Fibroblast of lung (primary cell): Measurements from ENCODE around the gene C7orf33. TPM values are rescaled to one million over a fixed set of nuclear protein-coding genes. Genes with fewer than 3 reads are reported as not detected.

Source experiments
- DNase-seq, 2 donors: peaks; one replicate each; pipeline versions ENCODE4 v3.0.0 to v3.0.0-alpha.2; 2010; ENCODE audit warnings: low read depth in 2 of 2
- H2AFZ ChIP-seq: 2 replicates; pipeline ENCODE4 v1.5.1; 2012; ENCODE audit warnings: low read length, control low read depth, inconsistent platforms
- H3K27ac ChIP-seq: 2 replicates; pipeline ENCODE4 v1.5.1; 2011; ENCODE audit warnings: low read length, control low read depth; ENCODE audit not compliant: insufficient read depth
- H3K27me3 ChIP-seq: 2 replicates; pipeline ENCODE4 v1.5.1; 2011; ENCODE audit warnings: mild to moderate bottlenecking, low read length; ENCODE audit not compliant: control insufficient read depth, insufficient read depth
- H3K36me3 ChIP-seq: 2 replicates; pipeline ENCODE4 v1.5.1; 2011; ENCODE audit warnings: low read length; ENCODE audit not compliant: control insufficient read depth, insufficient read depth
- H3K4me1 ChIP-seq: 2 replicates; pipeline ENCODE4 v1.5.1; 2011; ENCODE audit warnings: low read length; ENCODE audit not compliant: control insufficient read depth, insufficient read depth; ENCODE audit errors: extremely low read depth
- H3K4me2 ChIP-seq: 2 replicates; pipeline ENCODE4 v1.5.1; 2011; ENCODE audit warnings: low read length, control low read depth; ENCODE audit not compliant: insufficient read depth; ENCODE audit errors: extremely low read depth
- H3K4me3 ChIP-seq, 4 experiments: fragments of 200-600 bp in 1 of 4; sonication (generic) in 1 of 4; replicated peaks in 1 of 4; 2 replicates each; pipeline ENCODE4 v1.5.1; 2011 to 2016; ENCODE audit warnings: low read length in 4 of 4, low read depth in 3 of 4, mild to moderate bottlenecking in 3 of 4, control low read depth in 2 of 4, inconsistent platforms in 1 of 4, mixed read lengths in 1 of 4; ENCODE audit not compliant: insufficient read depth in 1 of 4; ENCODE audit errors: control extremely low read depth in 1 of 4
- H3K79me2 ChIP-seq: 2 replicates; pipeline ENCODE4 v1.5.1; 2012; ENCODE audit warnings: mild to moderate bottlenecking, low read length, inconsistent platforms; ENCODE audit not compliant: control insufficient read depth, insufficient read depth
- H3K9ac ChIP-seq: 2 replicates; pipeline ENCODE4 v1.5.1; 2011; ENCODE audit warnings: mild to moderate bottlenecking, low read length, control low read depth; ENCODE audit not compliant: insufficient read depth
- H3K9me3 ChIP-seq: 2 replicates; pipeline ENCODE4 v1.5.1; 2012; ENCODE audit warnings: low read depth, low read length; ENCODE audit not compliant: control insufficient read depth, insufficient read depth
- H4K20me1 ChIP-seq: 2 replicates; pipeline ENCODE4 v1.5.1; 2011; ENCODE audit warnings: low read length; ENCODE audit not compliant: control insufficient read depth, insufficient read depth; ENCODE audit errors: extremely low read depth
- CTCF ChIP-seq, 2 donors: IDR thresholded peaks in 1 of 2; conservative IDR thresholded peaks in 1 of 2; 1 replicate in 1 of 2; 2 replicates in 1 of 2; pipeline ENCODE4 v1.5.1; 2011 to 2012; ENCODE audit warnings: low read length in 2 of 2, control low read depth in 1 of 2, inconsistent platforms in 1 of 2, low read depth in 1 of 2, mild to moderate bottlenecking in 1 of 2
- EZH2 ChIP-seq: IDR thresholded peaks from 2 replicates; pipeline ENCODE4 v1.5.1; 2012; ENCODE audit warnings: low read length, control low read depth, mild to moderate bottlenecking; ENCODE audit errors: missing control alignments
- polyA plus RNA-seq, 2 donors: library from polyadenylated mRNA; depleted of rRNA in 1 of 2; stranded (reverse) in 1 of 2; unstranded in 1 of 2; fragments of >200 nt; gene quantifications; 2 replicates each; pipeline ENCODE4 v1.2.1, GENCODE V29; 2011 to 2012; ENCODE audit warnings: missing spikeins in 1 of 2
- total RNA-seq: library from RNA; depleted of rRNA; stranded (reverse); fragments of >200 nt; gene quantifications from 2 replicates; pipeline ENCODE4 v1.2.1, GENCODE V29; 2014

The C7orf33 gene
- total and polyA plus RNA-seq, 2 donors (not counting 1 experiment from before 2014, with no cell fraction given): not detected

- H2AFZ ChIP-seq: no peak overlapping the region
- no peaks in the 10 kb centered on the region for H3K4me1 ChIP-seq
- H3K79me2 ChIP-seq: no peaks in the 10 kb centered on the region
- no peak for TF ChIP-seq CTCF (conservative IDR thresholded peaks at IDR 0.05 in 1 of 2, IDR thresholded peaks at IDR 0.05 in 1 of 2; ENCODE audit: low read depth in 1 of 2, low read length in 2 of 2)
- no peak for TF ChIP-seq EZH2
- H3K27ac ChIP-seq: no peak overlapping the region
- H4K20me1 ChIP-seq: no peaks in the 10 kb centered on the region
- no peaks in the 10 kb centered on the region for H3K27me3 ChIP-seq
- no peak overlapping the region for H3K4me2 ChIP-seq
- H3K9ac ChIP-seq: no peak overlapping the region
- peak; percentile 59 to 83 for DNase-seq
- no peak overlapping the region for H3K4me3 ChIP-seq
- no peaks in the 10 kb centered on the region for H3K36me3 ChIP-seq
- H3K9me3 ChIP-seq: no peaks in the 10 kb centered on the region
These were observed 73.8 kb downstream of the C7orf33 start for GRCh38 chr7:148664324-148664723.

- Histone ChIP-seq H4K20me1 (no peaks in the 10 kb centered on the region), H3K79me2 (no peaks in the 10 kb centered on the region), H3K9me3 (no peaks in the 10 kb centered on the region), H3K36me3 (no peaks in the 10 kb centered on the region), H3K4me2 (no peak overlapping the region), H2AFZ (no peak overlapping the region), H3K4me3 (no peak overlapping the region), H3K27ac (no peak overlapping the region), H3K27me3 (no peaks in the 10 kb centered on the region), H3K9ac (no peak overlapping the region), H3K4me1 (no peaks in the 10 kb centered on the region)
- TF ChIP-seq CTCF (conservative IDR thresholded peaks at IDR 0.05 in 1 of 2, IDR thresholded peaks at IDR 0.05 in 1 of 2; ENCODE audit: low read depth in 1 of 2, low read length in 2 of 2): no peak
- TF ChIP-seq EZH2: no peak
- DNase-seq: peak in 1 of 2 donors; percentile 74
These were observed 74.7 kb downstream of the C7orf33 start for GRCh38 chr7:148665221-148665620.

Other genes with a start within 250 kb of the C7orf33 start
- 39.8 and 47.9 TPM in 2 replicates for gene CUL1, start 108.1 kb downstream of the C7orf33 start, total RNA-seq
- 52.3 and 55.5 TPM in 2 replicates for gene CUL1, start 108.1 kb downstream of the C7orf33 start, polyA plus RNA-seq